HG03135 (cell line): ENCODE measurements around the gene PRR23B.

Source experiments
- ATAC-seq: cut with Tn5 transposase; IDR thresholded peaks from one replicate; pipeline ENCODE4 v1.9.1; 2021; ENCODE audit warnings: mild to moderate bottlenecking, moderate library complexity; ENCODE audit not compliant: unreplicated experiment

The PRR23B gene

DNA sequence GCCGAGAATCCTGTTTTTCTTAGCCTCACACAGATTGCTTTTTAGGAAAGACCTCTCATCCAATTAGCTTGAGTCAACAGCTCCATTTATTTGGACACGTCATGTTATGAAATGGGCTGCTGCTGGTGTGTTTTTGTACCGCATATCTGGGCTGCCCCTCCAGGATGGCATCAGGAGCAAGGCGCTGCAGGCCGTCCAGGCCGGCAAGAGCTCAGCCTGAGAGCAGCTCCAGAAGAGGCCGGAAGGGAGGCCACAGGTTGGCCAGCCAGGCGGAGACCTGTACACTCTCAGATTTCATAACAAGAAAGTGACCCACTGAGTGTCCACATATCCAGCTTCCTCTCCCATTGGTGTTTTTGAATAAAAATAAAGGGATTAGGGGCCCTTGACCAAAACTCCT is 45.4 kb downstream of the PRR23B start:
- no peak for ATAC-seq

DNA sequence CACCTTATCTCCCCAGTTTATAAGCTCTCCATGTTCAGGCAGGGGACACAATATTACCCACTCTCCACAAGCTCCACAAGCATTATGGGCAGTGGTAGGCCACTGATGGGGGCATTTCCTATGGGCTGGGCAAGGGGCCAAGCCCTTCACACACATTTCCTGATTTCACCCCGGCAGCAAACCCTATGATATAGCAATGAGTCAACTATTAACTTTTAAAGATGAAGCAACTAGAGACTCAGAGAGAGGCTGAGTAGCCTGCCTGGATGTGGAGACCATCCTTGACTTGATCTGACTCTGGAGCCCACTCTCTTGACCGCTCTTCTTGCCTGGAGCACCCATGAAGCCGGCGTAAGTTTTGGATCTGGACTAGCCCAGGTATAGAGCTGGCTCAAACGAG is 46.3 kb downstream of the PRR23B start:
- ATAC-seq, result no peak

DNA sequence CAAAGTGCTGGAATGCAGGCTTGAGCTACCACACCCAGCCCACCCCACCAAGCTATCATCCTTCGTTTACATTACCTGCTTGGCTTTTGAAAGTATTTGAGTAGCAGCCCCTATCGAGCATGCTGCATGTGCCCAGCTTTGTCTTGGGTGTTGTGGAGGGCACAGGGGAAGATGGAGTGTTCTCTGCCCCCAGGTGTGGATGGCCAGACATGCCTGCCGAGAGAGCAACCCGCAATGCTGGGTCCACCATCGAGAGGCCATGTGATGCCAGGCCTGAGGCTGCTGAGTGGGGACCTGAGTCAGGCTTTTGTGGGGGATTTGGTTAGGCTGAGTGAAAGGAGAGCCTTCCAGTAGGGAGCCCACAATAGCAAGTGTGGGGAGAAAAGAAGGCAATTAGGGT is 47.8 kb downstream of the PRR23B start:
- ATAC-seq, result no peak

DNA sequence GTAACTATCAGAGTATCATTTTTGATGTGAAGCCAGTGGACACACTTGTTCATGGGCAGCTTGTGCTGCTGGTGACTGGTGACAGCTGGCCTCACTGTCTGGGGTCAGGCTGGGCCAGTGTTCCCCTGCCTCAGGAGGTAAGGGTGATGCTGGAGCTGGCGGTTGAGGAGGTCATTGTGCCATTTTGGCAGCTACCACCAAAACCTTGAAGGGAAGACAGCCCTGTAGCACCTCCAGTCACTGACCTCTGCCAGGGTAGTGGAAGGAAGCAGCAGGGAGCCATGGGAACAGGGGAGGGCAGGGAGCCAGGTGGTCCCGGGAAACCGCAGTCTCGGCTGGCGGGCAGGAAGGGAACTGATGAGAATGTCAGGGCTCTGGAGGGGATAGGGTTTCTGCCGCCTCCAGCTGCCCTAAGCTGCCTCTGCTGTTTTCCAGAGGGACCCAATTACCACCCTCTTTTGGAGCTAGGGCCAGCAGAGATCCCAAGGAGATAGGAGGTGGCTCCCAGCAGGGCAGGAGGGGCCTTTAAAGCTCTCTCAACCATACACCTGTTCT is 48.9 kb downstream of the PRR23B start:
- ATAC-seq, result no peak
